GM23248 (cell line): ENCODE data around the gene SLC30A3.

Source experiments
- EZH2 ChIP-seq: fragments of 200-600 bp; sonication (generic); IDR thresholded peaks from 2 replicates; pipeline ENCODE4 v1.6.1; 2018; ENCODE audit warnings: antibody characterized with exemption, mild to moderate bottlenecking; ENCODE audit not compliant: insufficient read depth, poor library complexity, severe bottlenecking
- EZH2phosphoT487 ChIP-seq: fragments of 200-600 bp; sonication (generic); IDR thresholded peaks from 2 replicates; pipeline ENCODE4 v1.6.1; 2018; ENCODE audit warnings: antibody characterized with exemption, moderate library complexity, mild to moderate bottlenecking, low read depth; ENCODE audit not compliant: insufficient read depth

DNA sequence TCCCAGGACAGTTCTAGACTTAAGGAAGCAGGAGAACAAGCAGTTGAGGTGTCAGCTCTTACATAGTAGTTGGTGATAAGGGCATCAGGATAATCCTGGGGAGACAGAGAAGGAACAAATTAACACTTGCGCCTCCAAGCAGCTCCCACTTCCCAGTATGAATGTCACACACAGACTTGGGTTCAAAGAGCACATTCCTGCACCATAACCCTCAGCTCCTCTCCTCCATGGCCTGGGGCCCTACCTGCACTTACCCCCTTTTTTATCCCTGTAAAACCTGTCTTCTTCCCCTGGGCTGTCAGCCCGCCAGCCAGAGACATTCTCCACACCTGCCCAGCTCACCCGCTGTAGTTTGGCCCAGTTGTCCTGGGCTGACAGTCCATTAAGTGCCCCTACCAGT lies 49.3 kb upstream of the SLC30A3 start:
- TF ChIP-seq EZH2 (no peak), EZH2phosphoT487 (no peak)
